ENCODE results near the gene SHISAL2B. TPM values are rescaled to one million over a fixed set of nuclear protein-coding genes. Genes with fewer than 3 reads are reported as not detected.
A peak's percentile ranks its signal among the peaks of the same experiment; 100 is the strongest.

The SHISAL2B gene
- total RNA-seq, 5 donors from 2014 or later (not counting 1 experiment from before 2014, with no cell fraction given) = not detected

GRCh38 chr5:64749385-64749784 lies 59.1 kb downstream of the SHISAL2B start:
- H3K27me3 Mint-ChIP-seq = no peaks in the 10 kb centered on the region
- POLR2A ChIA-PET = interaction anchor here (0.6 to 0.7 kb wide), 3 partner anchors 14 to 814 kb away, joined by 3 to 4 read pairs (median 4); partner anchors contain the start of genes CENPK (in 1 of the 2) and PPWD1 (in 1 of the 2)
- Histone ChIP-seq H3K36me3 (ENCODE audit: control insufficient read depth in 2 of 2, extremely low read depth in 1 of 2, insufficient read depth in 1 of 2, low read length in 1 of 2) (peaks cover 4 to 10% of the 10 kb centered on the region in 2 donors), H3K27ac (ENCODE audit: low read length) (no peak overlapping the region), H3K27me3 (replicated peaks in 1 of 2; ENCODE audit: control insufficient read depth in 2 of 2, extremely low read depth in 1 of 2, insufficient read depth in 2 of 2, low read length in 1 of 2) (no peaks in the 10 kb centered on the region), H3K4me3 (ENCODE audit: control insufficient read depth in 1 of 2, extremely low read depth in 1 of 2, low read length in 1 of 2) (no peak overlapping the region), H3K9me3 (no peaks in the 10 kb centered on the region), H3K4me1 (ENCODE audit: control insufficient read depth in 1 of 2, extremely low read depth in 1 of 2, insufficient read depth in 2 of 2, low read length in 2 of 2) (no peaks in the 10 kb centered on the region)
- no peaks in the 10 kb centered on the region for H3K9me3 Mint-ChIP-seq
- H3K36me3 Mint-ChIP-seq = peaks cover 14% of the 10 kb centered on the region
- DNase-seq (no peak), ATAC-seq (replicated peaks in 1 of 4) (no peak)
- H3K4me1 Mint-ChIP-seq = peaks cover 0 to 2% (median 2%) of the 10 kb centered on the region in 3 donors
- no peak overlapping the region for H3K4me3 Mint-ChIP-seq
- WGBS (ENCODE audit: insufficient coverage) = no CpG with 5 or more reads among the region's 4 CpGs
- no peak overlapping the region for H3K27ac Mint-ChIP-seq
- CTCF ChIA-PET = interaction anchor here in 1 of 2 donors (0.7 kb wide), 1 partner anchor 733 kb away, joined by 4 read pairs; no protein-coding TSS in a partner anchor

GRCh38 chr5:64754066-64754465 lies 63.8 kb downstream of the SHISAL2B start:
- ATAC-seq (replicated peaks in 1 of 4) = no peak
- Mint-ChIP-seq H3K4me3 (no peak overlapping the region), H3K9me3 (no peaks in the 10 kb centered on the region), H3K4me1 (peaks cover 9 to 19% (median 10%) of the 10 kb centered on the region in 3 donors), H3K27ac (no peak overlapping the region), H3K36me3 (peaks cover 29% of the 10 kb centered on the region), H3K27me3 (no peaks in the 10 kb centered on the region)
- CTCF ChIA-PET = no interaction called here
- no CpG with 5 or more reads among the region's 2 CpGs for WGBS (ENCODE audit: insufficient coverage)
- no peak for DNase-seq
- Histone ChIP-seq H3K9me3 (no peaks in the 10 kb centered on the region), H3K27ac (ENCODE audit: low read length) (no peak overlapping the region), H3K4me3 (ENCODE audit: control insufficient read depth in 1 of 2, extremely low read depth in 1 of 2, low read length in 1 of 2) (no peak overlapping the region), H3K4me1 (ENCODE audit: control insufficient read depth in 1 of 2, extremely low read depth in 1 of 2, insufficient read depth in 2 of 2, low read length in 2 of 2) (no peaks in the 10 kb centered on the region), H3K36me3 (ENCODE audit: control insufficient read depth in 2 of 2, extremely low read depth in 1 of 2, insufficient read depth in 1 of 2, low read length in 1 of 2) (peaks cover 0 to 12% of the 10 kb centered on the region in 2 donors), H3K27me3 (replicated peaks in 1 of 2; ENCODE audit: control insufficient read depth in 2 of 2, extremely low read depth in 1 of 2, insufficient read depth in 2 of 2, low read length in 1 of 2) (no peaks in the 10 kb centered on the region)
- POLR2A ChIA-PET = interaction anchor here in 1 of 2 donors (0.6 kb wide), 1 partner anchor 1340 kb away, joined by 6 read pairs; no protein-coding TSS in a partner anchor

- no peaks in the 10 kb centered on the region for H3K9me3 ChIP-seq
- no peaks in the 10 kb centered on the region for H3K9me3 Mint-ChIP-seq
- H3K4me3 Mint-ChIP-seq = no peak overlapping the region
- ATAC-seq (replicated peaks in 1 of 4) (no peak), DNase-seq (no peak)
- no peaks in the 10 kb centered on the region for H3K27me3 Mint-ChIP-seq
- H3K4me1 ChIP-seq (ENCODE audit: control insufficient read depth in 1 of 2, extremely low read depth in 1 of 2, insufficient read depth in 2 of 2, low read length in 2 of 2) = no peaks in the 10 kb centered on the region
- no peak overlapping the region for H3K4me3 ChIP-seq (ENCODE audit: control insufficient read depth in 1 of 2, extremely low read depth in 1 of 2, low read length in 1 of 2)
- POLR2A ChIA-PET = interaction anchor here in 1 of 2 donors (0.6 to 1.7 kb wide), 2 partner anchors 9 to 798 kb away, joined by 3 to 15 read pairs; no protein-coding TSS in a partner anchor
- no peaks in the 10 kb centered on the region for H3K27me3 ChIP-seq (replicated peaks in 1 of 2; ENCODE audit: control insufficient read depth in 2 of 2, extremely low read depth in 1 of 2, insufficient read depth in 2 of 2, low read length in 1 of 2)
- H3K27ac ChIP-seq (ENCODE audit: low read length) = no peak overlapping the region
- peaks cover 37% of the 10 kb centered on the region for H3K36me3 Mint-ChIP-seq
- H3K4me1 Mint-ChIP-seq = peaks cover 23 to 39% (median 30%) of the 10 kb centered on the region in 3 donors
- H3K36me3 ChIP-seq (ENCODE audit: control insufficient read depth in 2 of 2, extremely low read depth in 1 of 2, insufficient read depth in 1 of 2, low read length in 1 of 2) = peaks cover 4 to 16% of the 10 kb centered on the region in 2 donors
- CTCF ChIA-PET = no interaction called here
- H3K27ac Mint-ChIP-seq = no peak overlapping the region
- no CpG with 5 or more reads among the region's 3 CpGs for WGBS (ENCODE audit: insufficient coverage)
Measured at GRCh38 chr5:64758901-64759300, 68.6 kb downstream of the SHISAL2B start.

GRCh38 chr5:64759960-64760660 lies 69.8 kb downstream of the SHISAL2B start:
- POLR2A ChIA-PET = interaction anchor here in 1 of 2 donors (0.6 kb wide), 1 partner anchor 23 kb away, joined by 5 read pairs; no protein-coding TSS in a partner anchor
- no peak overlapping the region for H3K27ac Mint-ChIP-seq
- 100% methylated on average over 1 of the region's 4 CpGs for WGBS (ENCODE audit: insufficient coverage)

GRCh38 chr5:64763948-64764503 lies 73.7 kb downstream of the SHISAL2B start:
- peaks cover 53 to 62% (median 54%) of the 10 kb centered on the region in 3 donors for H3K4me1 Mint-ChIP-seq
- H3K36me3 Mint-ChIP-seq = peaks cover 25% of the 10 kb centered on the region
- no peak overlapping the region for H3K4me3 ChIP-seq (ENCODE audit: control insufficient read depth in 1 of 2, extremely low read depth in 1 of 2, low read length in 1 of 2)
- H3K9me3 ChIP-seq = no peaks in the 10 kb centered on the region
- no peaks in the 10 kb centered on the region for H3K27me3 ChIP-seq (replicated peaks in 1 of 2; ENCODE audit: control insufficient read depth in 2 of 2, extremely low read depth in 1 of 2, insufficient read depth in 2 of 2, low read length in 1 of 2)
- DNase-seq = no peak
- no peaks in the 10 kb centered on the region for H3K9me3 Mint-ChIP-seq
- ATAC-seq (replicated peaks in 1 of 4) = no peak
- no peak overlapping the region for H3K4me3 Mint-ChIP-seq
- no peak overlapping the region for H3K27ac ChIP-seq (ENCODE audit: low read length)
- WGBS (ENCODE audit: insufficient coverage) = 100% methylated on average over 1 of the region's 4 CpGs
- H3K27ac Mint-ChIP-seq = no peak overlapping the region
- H3K27me3 Mint-ChIP-seq = no peaks in the 10 kb centered on the region
- POLR2A ChIA-PET = interaction anchor here (0.6 to 0.7 kb wide), 2 partner anchors 8 to 59 kb away, joined by 4 read pairs; no protein-coding TSS in a partner anchor
- peaks cover 17 to 19% of the 10 kb centered on the region in 2 experiments for H3K4me1 ChIP-seq (ENCODE audit: control insufficient read depth in 1 of 2, extremely low read depth in 1 of 2, insufficient read depth in 2 of 2, low read length in 2 of 2)
- peaks cover 4 to 15% of the 10 kb centered on the region in 2 donors for H3K36me3 ChIP-seq (ENCODE audit: control insufficient read depth in 2 of 2, extremely low read depth in 1 of 2, insufficient read depth in 1 of 2, low read length in 1 of 2)
- CTCF ChIA-PET = interaction anchor here in 1 of 2 donors (0.6 to 0.7 kb wide), 2 partner anchors 170 to 742 kb away, joined by 3 to 4 read pairs; no protein-coding TSS in a partner anchor

More at GRCh38 chr5:64759960-64760660, 69.8 kb downstream of the SHISAL2B start:
- Histone ChIP-seq H3K27me3 (replicated peaks in 1 of 2; ENCODE audit: control insufficient read depth in 2 of 2, extremely low read depth in 1 of 2, insufficient read depth in 2 of 2, low read length in 1 of 2) (no peaks in the 10 kb centered on the region), H3K36me3 (ENCODE audit: control insufficient read depth in 2 of 2, extremely low read depth in 1 of 2, insufficient read depth in 1 of 2, low read length in 1 of 2) (peaks cover 4 to 15% of the 10 kb centered on the region in 2 donors), H3K4me3 (ENCODE audit: control insufficient read depth in 1 of 2, extremely low read depth in 1 of 2, low read length in 1 of 2) (no peak overlapping the region), H3K27ac (ENCODE audit: low read length) (no peak overlapping the region), H3K9me3 (no peaks in the 10 kb centered on the region), H3K4me1 (ENCODE audit: control insufficient read depth in 1 of 2, extremely low read depth in 1 of 2, insufficient read depth in 2 of 2, low read length in 2 of 2) (no peaks in the 10 kb centered on the region)
- no peaks in the 10 kb centered on the region for H3K9me3 Mint-ChIP-seq
- H3K4me3 Mint-ChIP-seq = no peak overlapping the region
- H3K4me1 Mint-ChIP-seq = peaks cover 30 to 43% (median 35%) of the 10 kb centered on the region in 3 donors
- ATAC-seq (replicated peaks in 1 of 4) (no peak), DNase-seq (no peak)
- no peaks in the 10 kb centered on the region for H3K27me3 Mint-ChIP-seq
- H3K36me3 Mint-ChIP-seq = peaks cover 37% of the 10 kb centered on the region
- CTCF ChIA-PET = no interaction called here

DNA sequence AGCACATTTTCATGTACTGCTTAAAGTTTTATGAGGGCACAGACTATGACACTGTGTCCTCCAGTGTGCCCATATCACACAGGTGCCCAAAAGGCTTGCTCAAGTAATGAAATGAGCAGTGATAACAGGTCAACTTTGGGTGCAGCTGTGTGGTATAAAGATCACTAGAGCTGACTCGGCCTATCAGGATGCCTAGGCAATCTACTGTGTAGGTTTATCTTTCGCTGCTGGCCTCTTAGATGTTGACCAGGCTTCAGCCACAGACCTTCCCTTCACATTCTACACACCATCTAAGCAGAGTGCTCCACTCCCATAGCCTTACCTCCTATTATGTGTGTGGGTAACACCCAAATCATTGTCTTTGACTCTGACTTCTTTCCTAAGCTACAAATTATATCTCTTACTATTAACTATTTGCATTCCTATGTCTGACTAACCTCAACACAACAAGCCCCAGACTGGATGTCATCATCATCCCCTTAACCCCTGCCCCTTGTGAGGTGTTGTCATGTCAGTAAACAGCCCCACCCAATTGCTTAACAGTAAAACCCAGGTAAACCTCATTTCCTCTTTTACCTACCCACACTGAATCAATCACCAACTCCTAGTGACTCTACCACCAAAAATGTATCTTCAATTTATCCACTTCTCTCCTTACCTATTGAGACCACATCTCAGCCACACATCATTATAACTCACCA lies 75.7 kb downstream of the SHISAL2B start:
- H3K4me1 Mint-ChIP-seq = peaks cover 55 to 63% (median 61%) of the 10 kb centered on the region in 3 donors
- peaks cover 24 to 31% of the 10 kb centered on the region in 2 experiments for H3K4me1 ChIP-seq (ENCODE audit: control insufficient read depth in 1 of 2, extremely low read depth in 1 of 2, insufficient read depth in 2 of 2, low read length in 2 of 2)
- peak overlapping the region in 2 of 3 donors; percentile 7 to 98 for H3K4me3 Mint-ChIP-seq
- H3K36me3 Mint-ChIP-seq = peaks cover 10% of the 10 kb centered on the region
- H3K27ac Mint-ChIP-seq = peak overlapping the region in 1 of 2 donors; percentile 24
- no peaks in the 10 kb centered on the region for H3K9me3 Mint-ChIP-seq
- no peaks in the 10 kb centered on the region for H3K27me3 Mint-ChIP-seq
- no peak overlapping the region for H3K27ac ChIP-seq (ENCODE audit: low read length)
- no peaks in the 10 kb centered on the region for H3K9me3 ChIP-seq
- ATAC-seq (replicated peaks in 1 of 4) = no peak
- ChIA-PET POLR2A (no interaction called here), CTCF (interaction anchor here in 1 of 2 donors (1.4 kb wide), 1 partner anchor 10 kb away, joined by 3 read pairs; no protein-coding TSS in a partner anchor)
- peaks cover 4 to 10% of the 10 kb centered on the region in 2 donors for H3K36me3 ChIP-seq (ENCODE audit: control insufficient read depth in 2 of 2, extremely low read depth in 1 of 2, insufficient read depth in 1 of 2, low read length in 1 of 2)
- no peak overlapping the region for H3K4me3 ChIP-seq (ENCODE audit: control insufficient read depth in 1 of 2, extremely low read depth in 1 of 2, low read length in 1 of 2)
- no peak for DNase-seq
- no peaks in the 10 kb centered on the region for H3K27me3 ChIP-seq (replicated peaks in 1 of 2; ENCODE audit: control insufficient read depth in 2 of 2, extremely low read depth in 1 of 2, insufficient read depth in 2 of 2, low read length in 1 of 2)
- no CpG with 5 or more reads among the region's 2 CpGs for WGBS (ENCODE audit: insufficient coverage)
